22Rv1 (cell line): Measurements from ENCODE around the gene S100A16.
"Not testable (repeated sequence)": the region's sequence is repeated elsewhere in the genome, so short reads cannot be mapped to it uniquely, and the experiment has no call there.

Experiments used
- ZFX ChIP-seq: fragments of 450-650 bp; IDR thresholded peaks from 2 replicates; pipeline ENCODE4 v1.6.1; 2017; ENCODE audit warnings: antibody characterized with exemption, borderline replicate concordance
- TF ChIP-seq, protein P1 (sequence below): fragments of 450-650 bp; IDR thresholded peaks from 2 replicates; pipeline ENCODE4 v1.5.1; 2017; ENCODE audit warnings: mild to moderate bottlenecking

DNA sequence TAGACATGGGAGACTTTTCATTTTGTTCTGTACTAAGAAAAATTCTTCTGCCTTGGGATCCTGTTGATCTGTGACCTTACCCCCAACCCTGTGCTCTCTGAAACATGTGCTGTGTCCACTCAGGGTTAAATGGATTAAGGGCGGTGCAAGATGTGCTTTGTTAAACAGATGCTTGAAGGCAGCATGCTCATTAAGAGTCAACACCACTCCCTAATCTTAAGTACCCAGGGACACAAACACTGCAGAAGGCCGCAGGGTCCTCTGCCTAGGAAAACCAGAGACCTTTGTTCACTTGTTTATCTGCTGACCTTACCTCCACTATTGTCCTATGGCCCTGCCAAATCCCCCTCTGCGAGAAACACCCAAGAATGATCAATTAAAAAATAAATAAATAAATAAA lies 29.4 kb downstream of the S100A16 start:
- TF ChIP-seq, protein P1, sequence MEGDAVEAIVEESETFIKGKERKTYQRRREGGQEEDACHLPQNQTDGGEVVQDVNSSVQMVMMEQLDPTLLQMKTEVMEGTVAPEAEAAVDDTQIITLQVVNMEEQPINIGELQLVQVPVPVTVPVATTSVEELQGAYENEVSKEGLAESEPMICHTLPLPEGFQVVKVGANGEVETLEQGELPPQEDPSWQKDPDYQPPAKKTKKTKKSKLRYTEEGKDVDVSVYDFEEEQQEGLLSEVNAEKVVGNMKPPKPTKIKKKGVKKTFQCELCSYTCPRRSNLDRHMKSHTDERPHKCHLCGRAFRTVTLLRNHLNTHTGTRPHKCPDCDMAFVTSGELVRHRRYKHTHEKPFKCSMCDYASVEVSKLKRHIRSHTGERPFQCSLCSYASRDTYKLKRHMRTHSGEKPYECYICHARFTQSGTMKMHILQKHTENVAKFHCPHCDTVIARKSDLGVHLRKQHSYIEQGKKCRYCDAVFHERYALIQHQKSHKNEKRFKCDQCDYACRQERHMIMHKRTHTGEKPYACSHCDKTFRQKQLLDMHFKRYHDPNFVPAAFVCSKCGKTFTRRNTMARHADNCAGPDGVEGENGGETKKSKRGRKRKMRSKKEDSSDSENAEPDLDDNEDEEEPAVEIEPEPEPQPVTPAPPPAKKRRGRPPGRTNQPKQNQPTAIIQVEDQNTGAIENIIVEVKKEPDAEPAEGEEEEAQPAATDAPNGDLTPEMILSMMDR, result not testable (repeated sequence)
- TF ChIP-seq ZFX, result not testable (repeated sequence)
